ENCODE results near the gene APOBEC3B. TPM values are rescaled to one million over a fixed set of nuclear protein-coding genes. Genes with fewer than 3 reads are reported as not detected.
A peak's percentile ranks its signal among the peaks of the same experiment; 100 is the strongest.

APOBEC3B gene
- total RNA-seq, 1 donor from 2014 or later, result 2.4 TPM

- H3K27ac Mint-ChIP-seq (ENCODE audit: unreplicated experiment), result no peak overlapping the region
- H3K36me3 Mint-ChIP-seq (ENCODE audit: low read depth), result peaks cover 2% of the 10 kb centered on the region
- H3K27me3 Mint-ChIP-seq (ENCODE audit: low read depth), result peaks cover 45% of the 10 kb centered on the region
- H3K4me3 Mint-ChIP-seq (ENCODE audit: unreplicated experiment), result no peak overlapping the region
- no peaks in the 10 kb centered on the region for H3K9me3 Mint-ChIP-seq (ENCODE audit: low read depth)
- H3K4me1 Mint-ChIP-seq (ENCODE audit: low read depth), result no peaks in the 10 kb centered on the region
- no peak for DNase-seq (ENCODE audit: low spot score)
- no peak for TF ChIP-seq CTCF (IDR thresholded peaks at IDR 0.05)
These were observed 11.6 kb upstream of the APOBEC3B start for GRCh38 chr22:38970551-38970950.

- H3K36me3 Mint-ChIP-seq (ENCODE audit: low read depth), result peaks cover 2% of the 10 kb centered on the region
- H3K4me1 Mint-ChIP-seq (ENCODE audit: low read depth), result no peaks in the 10 kb centered on the region
- peak; percentile 79 for DNase-seq (ENCODE audit: low spot score)
- TF ChIP-seq CTCF (IDR thresholded peaks at IDR 0.05), result no peak
- H3K4me3 Mint-ChIP-seq (ENCODE audit: unreplicated experiment), result no peak overlapping the region
- H3K27ac Mint-ChIP-seq (ENCODE audit: unreplicated experiment), result no peak overlapping the region
- peaks cover 40% of the 10 kb centered on the region for H3K27me3 Mint-ChIP-seq (ENCODE audit: low read depth)
- peaks cover 2% of the 10 kb centered on the region for H3K9me3 Mint-ChIP-seq (ENCODE audit: low read depth)
These were observed 10.9 kb upstream of the APOBEC3B start for GRCh38 chr22:38971202-38971601.

GRCh38 chr22:38971791-38972190 is 10.4 kb upstream of the APOBEC3B start:
- Mint-ChIP-seq H3K27ac (ENCODE audit: unreplicated experiment) (no peak overlapping the region), H3K4me3 (ENCODE audit: unreplicated experiment) (no peak overlapping the region), H3K9me3 (ENCODE audit: low read depth) (peaks cover 2% of the 10 kb centered on the region), H3K4me1 (ENCODE audit: low read depth) (no peaks in the 10 kb centered on the region), H3K36me3 (ENCODE audit: low read depth) (peaks cover 2% of the 10 kb centered on the region), H3K27me3 (ENCODE audit: low read depth) (peaks cover 36% of the 10 kb centered on the region)
- TF ChIP-seq CTCF (IDR thresholded peaks at IDR 0.05), result no peak
- no peak for DNase-seq (ENCODE audit: low spot score)

- no peak for TF ChIP-seq CTCF (IDR thresholded peaks at IDR 0.05)
- peaks cover 2% of the 10 kb centered on the region for H3K36me3 Mint-ChIP-seq (ENCODE audit: low read depth)
- no peak overlapping the region for H3K4me3 Mint-ChIP-seq (ENCODE audit: unreplicated experiment)
- H3K27me3 Mint-ChIP-seq (ENCODE audit: low read depth), result peaks cover 33% of the 10 kb centered on the region
- no peak for DNase-seq (ENCODE audit: low spot score)
- H3K27ac Mint-ChIP-seq (ENCODE audit: unreplicated experiment), result no peak overlapping the region
- no peaks in the 10 kb centered on the region for H3K4me1 Mint-ChIP-seq (ENCODE audit: low read depth)
- H3K9me3 Mint-ChIP-seq (ENCODE audit: low read depth), result peaks cover 5% of the 10 kb centered on the region
These were observed 9.6 kb upstream of the APOBEC3B start for GRCh38 chr22:38972558-38972957.

- H3K27ac Mint-ChIP-seq (ENCODE audit: unreplicated experiment), result no peak overlapping the region
- peak; percentile 83 for TF ChIP-seq CTCF (IDR thresholded peaks at IDR 0.05)
- peaks cover 2% of the 10 kb centered on the region for H3K36me3 Mint-ChIP-seq (ENCODE audit: low read depth)
- H3K27me3 Mint-ChIP-seq (ENCODE audit: low read depth), result peaks cover 31% of the 10 kb centered on the region
- no peaks in the 10 kb centered on the region for H3K4me1 Mint-ChIP-seq (ENCODE audit: low read depth)
- DNase-seq (ENCODE audit: low spot score), result peak; percentile 54
- H3K4me3 Mint-ChIP-seq (ENCODE audit: unreplicated experiment), result no peak overlapping the region
- peaks cover 5% of the 10 kb centered on the region for H3K9me3 Mint-ChIP-seq (ENCODE audit: low read depth)
These were observed 8.6 kb upstream of the APOBEC3B start for GRCh38 chr22:38973289-38974169.

Data from chondrocyte (in vitro differentiated cells).